ENCODE measurements around the gene CACNA2D3.

Gene CACNA2D3

GRCh38 chr3:54339608-54340007 lies 217.3 kb downstream of the CACNA2D3 start:
- Histone ChIP-seq H3K27me3 (ENCODE audit: low read length) (no peaks in the 10 kb centered on the region), H3K79me2 (ENCODE audit: insufficient read depth, low read length) (no peaks in the 10 kb centered on the region), H3K4me3 (ENCODE audit: insufficient read depth, low read length, poor library complexity, severe bottlenecking) (no peak overlapping the region), H3K27ac (ENCODE audit: low read depth, low read length) (no peak overlapping the region), H4K20me1 (ENCODE audit: low read depth, low read length) (no peaks in the 10 kb centered on the region), H3K4me2 (ENCODE audit: low read depth, low read length, poor library complexity, severe bottlenecking) (no peak overlapping the region), H3F3A (ENCODE audit: insufficient read depth) (no peaks in the 10 kb centered on the region), H3K9me3 (ENCODE audit: insufficient read depth, low read length) (no peaks in the 10 kb centered on the region), H2AFZ (ENCODE audit: low read depth, low read length, severe bottlenecking) (no peak overlapping the region), H3K36me3 (ENCODE audit: low read length) (no peaks in the 10 kb centered on the region), H3K9me2 (replicated peaks; ENCODE audit: insufficient read depth, low read length) (no peaks in the 10 kb centered on the region), H3K9ac (ENCODE audit: low read length) (no peak overlapping the region)
- TF ChIP-seq EZH2phosphoT487 (conservative IDR thresholded peaks at IDR 0.05; ENCODE audit: low read length) = no peak
- TF ChIP-seq, protein P1, sequence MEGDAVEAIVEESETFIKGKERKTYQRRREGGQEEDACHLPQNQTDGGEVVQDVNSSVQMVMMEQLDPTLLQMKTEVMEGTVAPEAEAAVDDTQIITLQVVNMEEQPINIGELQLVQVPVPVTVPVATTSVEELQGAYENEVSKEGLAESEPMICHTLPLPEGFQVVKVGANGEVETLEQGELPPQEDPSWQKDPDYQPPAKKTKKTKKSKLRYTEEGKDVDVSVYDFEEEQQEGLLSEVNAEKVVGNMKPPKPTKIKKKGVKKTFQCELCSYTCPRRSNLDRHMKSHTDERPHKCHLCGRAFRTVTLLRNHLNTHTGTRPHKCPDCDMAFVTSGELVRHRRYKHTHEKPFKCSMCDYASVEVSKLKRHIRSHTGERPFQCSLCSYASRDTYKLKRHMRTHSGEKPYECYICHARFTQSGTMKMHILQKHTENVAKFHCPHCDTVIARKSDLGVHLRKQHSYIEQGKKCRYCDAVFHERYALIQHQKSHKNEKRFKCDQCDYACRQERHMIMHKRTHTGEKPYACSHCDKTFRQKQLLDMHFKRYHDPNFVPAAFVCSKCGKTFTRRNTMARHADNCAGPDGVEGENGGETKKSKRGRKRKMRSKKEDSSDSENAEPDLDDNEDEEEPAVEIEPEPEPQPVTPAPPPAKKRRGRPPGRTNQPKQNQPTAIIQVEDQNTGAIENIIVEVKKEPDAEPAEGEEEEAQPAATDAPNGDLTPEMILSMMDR (IDR thresholded peaks at IDR 0.05; ENCODE audit: insufficient read depth, low read length, poor library complexity, severe bottlenecking) = no peak

DNA sequence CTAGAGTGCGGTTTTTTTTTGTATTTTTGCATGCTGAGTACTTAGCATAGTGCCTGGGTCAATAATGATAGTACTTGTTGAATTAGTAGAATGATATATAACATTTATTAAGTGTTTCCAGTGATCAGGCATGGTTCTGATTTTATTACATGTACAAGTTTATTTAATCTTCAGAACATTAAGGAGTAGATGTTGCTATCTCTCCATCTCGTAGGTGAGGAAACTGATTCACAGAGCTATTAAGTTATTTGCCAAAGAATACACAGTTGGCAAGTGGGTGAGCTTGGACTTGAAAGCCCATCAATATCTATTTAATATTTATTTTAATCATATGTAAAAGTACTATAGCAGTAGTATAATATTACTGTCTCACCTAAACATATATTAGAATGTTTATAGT lies 219.5 kb downstream of the CACNA2D3 start:
- Histone ChIP-seq H3F3A (ENCODE audit: insufficient read depth) (no peaks in the 10 kb centered on the region), H3K27me3 (ENCODE audit: low read length) (no peaks in the 10 kb centered on the region), H3K36me3 (ENCODE audit: low read length) (no peaks in the 10 kb centered on the region), H3K4me3 (ENCODE audit: insufficient read depth, low read length, poor library complexity, severe bottlenecking) (no peak overlapping the region), H3K4me2 (ENCODE audit: low read depth, low read length, poor library complexity, severe bottlenecking) (no peak overlapping the region), H3K9me2 (replicated peaks; ENCODE audit: insufficient read depth, low read length) (no peaks in the 10 kb centered on the region), H3K9me3 (ENCODE audit: insufficient read depth, low read length) (no peaks in the 10 kb centered on the region), H4K20me1 (ENCODE audit: low read depth, low read length) (no peaks in the 10 kb centered on the region), H3K9ac (ENCODE audit: low read length) (no peak overlapping the region), H3K27ac (ENCODE audit: low read depth, low read length) (no peak overlapping the region), H2AFZ (ENCODE audit: low read depth, low read length, severe bottlenecking) (no peak overlapping the region), H3K79me2 (ENCODE audit: insufficient read depth, low read length) (no peaks in the 10 kb centered on the region)
- no peak for TF ChIP-seq EZH2phosphoT487 (conservative IDR thresholded peaks at IDR 0.05; ENCODE audit: low read length)
- TF ChIP-seq, protein P1 (IDR thresholded peaks at IDR 0.05; ENCODE audit: insufficient read depth, low read length, poor library complexity, severe bottlenecking) = no peak

DNA sequence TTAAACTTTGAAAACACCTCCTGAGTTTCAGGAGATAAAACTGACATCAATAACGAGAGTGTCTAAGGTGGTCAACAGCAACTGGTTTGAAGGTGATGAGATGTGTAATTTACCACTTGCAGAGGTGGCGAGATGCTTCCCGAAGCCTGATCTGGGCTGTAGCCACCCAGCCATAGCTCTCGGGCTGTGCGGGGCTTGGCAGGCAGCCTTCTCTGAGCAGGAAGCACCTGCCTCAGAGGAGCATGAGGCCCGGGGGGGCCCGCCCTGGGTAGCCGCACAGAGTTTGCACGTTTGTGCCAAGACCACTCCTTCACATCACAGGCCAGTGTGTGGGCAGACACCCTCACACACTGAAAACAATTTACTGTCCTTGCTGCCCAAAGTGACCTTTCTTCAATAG lies 220.3 kb downstream of the CACNA2D3 start:
- Histone ChIP-seq H2AFZ (ENCODE audit: low read depth, low read length, severe bottlenecking) (no peak overlapping the region), H3K79me2 (ENCODE audit: insufficient read depth, low read length) (no peaks in the 10 kb centered on the region), H3K4me3 (ENCODE audit: insufficient read depth, low read length, poor library complexity, severe bottlenecking) (no peak overlapping the region), H3K27ac (ENCODE audit: low read depth, low read length) (no peak overlapping the region), H3F3A (ENCODE audit: insufficient read depth) (no peaks in the 10 kb centered on the region), H4K20me1 (ENCODE audit: low read depth, low read length) (no peaks in the 10 kb centered on the region), H3K36me3 (ENCODE audit: low read length) (no peaks in the 10 kb centered on the region), H3K9me3 (ENCODE audit: insufficient read depth, low read length) (no peaks in the 10 kb centered on the region), H3K9ac (ENCODE audit: low read length) (no peak overlapping the region), H3K4me2 (ENCODE audit: low read depth, low read length, poor library complexity, severe bottlenecking) (no peak overlapping the region), H3K27me3 (ENCODE audit: low read length) (no peaks in the 10 kb centered on the region), H3K9me2 (replicated peaks; ENCODE audit: insufficient read depth, low read length) (no peaks in the 10 kb centered on the region)
- TF ChIP-seq EZH2phosphoT487 (conservative IDR thresholded peaks at IDR 0.05; ENCODE audit: low read length) = no peak
- TF ChIP-seq, protein P1 (IDR thresholded peaks at IDR 0.05; ENCODE audit: insufficient read depth, low read length, poor library complexity, severe bottlenecking) = no peak

Measured in SU-DHL-6 (cell line).